GM12874 (cell line): ENCODE data around the gene PPP2R2D.

Source experiments
- CTCF ChIP-seq: IDR thresholded peaks from 2 replicates; pipeline ENCODE4 v1.5.1; 2011; ENCODE audit warnings: low read depth, mild to moderate bottlenecking, control low read depth, low read length, moderate library complexity; ENCODE audit not compliant: insufficient read depth

PPP2R2D gene

GRCh38 chr10:131907679-131908078 is 6.9 kb downstream of the PPP2R2D start:
- no peak for TF ChIP-seq CTCF

GRCh38 chr10:131908151-131908550 is 7.3 kb downstream of the PPP2R2D start:
- no peak for TF ChIP-seq CTCF

GRCh38 chr10:131909014-131909808 is 8.4 kb downstream of the PPP2R2D start:
- no peak for TF ChIP-seq CTCF

- no peak for TF ChIP-seq CTCF
Measured at GRCh38 chr10:131909929-131910328, 9.1 kb downstream of the PPP2R2D start.

GRCh38 chr10:131910663-131911314 is 10.0 kb downstream of the PPP2R2D start:
- TF ChIP-seq CTCF = no peak

GRCh38 chr10:131911451-131911850 is 10.6 kb downstream of the PPP2R2D start:
- TF ChIP-seq CTCF = no peak

GRCh38 chr10:131912620-131913019 is 11.8 kb downstream of the PPP2R2D start:
- TF ChIP-seq CTCF = no peak
